Heart left ventricle (tissue), 13 donors: ENCODE results near the gene ZNF804B.

ENCODE experiments used
- CTCF ChIP-seq, 12 donors: fragments of 200-600 bp; sonication (generic) in 4 of 12; IDR thresholded peaks; one replicate each; pipeline versions ENCODE4 v1.5.0 to v1.8.0; 2018 to 2022; ENCODE audit warnings: antibody characterized with exemption in 12 of 12, mild to moderate bottlenecking in 5 of 12
- POLR2A ChIP-seq, 2 donors: fragments of 450-650 bp; IDR thresholded peaks; one replicate each; pipeline ENCODE4 v1.6.1; 2017; ENCODE audit warnings: antibody characterized with exemption in 2 of 2, mild to moderate bottlenecking in 2 of 2, moderate library complexity in 2 of 2
- donor health status: ischemic (EF 13 %, LVEDD 7.1; RV severe dilation, severe dysfunction).
- donor health status: DM: no; HTN: yes; CAD: no.
- donor health status: DM: no; HTN: no; CAD: no.
- donor health status: ischemic (EF 25% LVEDD 6.9; RV normal size, moderate dysfunction).
- donor health status: ischemic (EF 25% LVEDD 5.7; RV mildly dilated, moderate dysfunction).
- donor health status: ischemic (EF 35%, LVEDD 5.7; RV mildly dilated, moderate dysfunction).
- donor health status: nonischemic (EF 11% LVEDD 7.7; RV severe dilation, severe dysfunction).
- donor health status: DM: yes; HTN: yes; CAD: no.
- donor health status: PGD.
- donor health status: ischemic (EF 29% LVEDD 5.4; RV normal size, mild dysfunction).
- donor health status: nonischemic (EF 23%, LVEDD 6.1; RV moderate dilation, normal function).

GRCh38 chr7:89385411-89385810 is 625.9 kb downstream of the ZNF804B start:
- no peak for TF ChIP-seq POLR2A (IDR thresholded peaks at IDR 0.05)
- TF ChIP-seq CTCF (IDR thresholded peaks at IDR 0.05), result no peak
